Hypothalamus (tissue), 51 donors: Measurements from ENCODE around the gene RANGRF.

Experiments
- DNase-seq, 51 donors: peaks; one replicate each; lab custom pipeline; 2025; lab: John Stamatoyannopoulos, UW

Gene RANGRF

GRCh38 chr17:8312726-8313600 lies 24.5 kb downstream of the RANGRF start:
- DNase-seq = no peak

DNA sequence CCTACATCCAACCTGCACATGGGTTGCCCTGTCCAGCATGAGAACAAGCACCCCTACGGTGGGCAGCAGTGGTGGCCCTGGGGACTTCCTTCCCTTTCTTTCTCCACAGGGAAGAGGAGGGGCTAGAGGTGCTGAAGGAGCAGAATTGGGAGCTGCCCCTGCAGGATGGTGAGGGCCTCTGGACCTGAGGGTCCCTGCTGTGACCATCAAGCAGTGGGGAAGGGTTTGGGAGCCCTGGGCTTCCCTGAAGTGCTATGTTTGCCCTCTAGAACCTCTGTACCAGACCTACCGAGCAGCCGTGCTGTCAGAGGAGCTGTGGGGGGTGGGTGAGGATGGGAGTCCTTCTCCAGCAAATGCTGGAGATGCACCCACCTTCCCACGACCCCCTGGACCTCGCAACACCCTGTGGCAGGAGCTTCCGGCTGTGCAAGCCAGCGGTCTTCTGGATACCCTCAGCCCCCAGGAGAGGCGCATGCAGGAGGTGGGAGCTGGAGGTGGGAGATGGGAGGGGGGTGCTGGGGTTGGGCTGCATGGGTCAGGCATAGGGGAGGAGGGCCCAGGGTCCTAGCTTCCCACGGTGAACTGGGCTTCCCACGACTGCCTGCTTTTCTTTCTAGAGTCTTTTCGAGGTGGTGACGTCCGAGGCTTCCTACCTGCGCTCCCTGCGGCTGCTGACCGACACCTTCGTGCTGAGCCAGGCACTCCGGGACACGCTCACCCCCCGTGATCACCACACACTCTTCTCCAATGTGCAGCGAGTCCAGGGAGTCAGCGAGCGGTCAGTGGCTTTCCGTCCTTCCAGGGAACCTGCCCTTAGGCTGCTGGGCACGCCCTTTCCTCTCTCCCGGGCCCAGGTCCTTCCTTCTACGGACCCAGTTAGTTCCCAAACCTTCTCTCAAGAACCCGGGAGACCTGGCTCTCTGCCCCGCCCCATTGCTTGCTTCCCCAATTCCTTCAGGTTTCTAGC lies 26.6 kb downstream of the RANGRF start:
- DNase-seq = no peak

DNA sequence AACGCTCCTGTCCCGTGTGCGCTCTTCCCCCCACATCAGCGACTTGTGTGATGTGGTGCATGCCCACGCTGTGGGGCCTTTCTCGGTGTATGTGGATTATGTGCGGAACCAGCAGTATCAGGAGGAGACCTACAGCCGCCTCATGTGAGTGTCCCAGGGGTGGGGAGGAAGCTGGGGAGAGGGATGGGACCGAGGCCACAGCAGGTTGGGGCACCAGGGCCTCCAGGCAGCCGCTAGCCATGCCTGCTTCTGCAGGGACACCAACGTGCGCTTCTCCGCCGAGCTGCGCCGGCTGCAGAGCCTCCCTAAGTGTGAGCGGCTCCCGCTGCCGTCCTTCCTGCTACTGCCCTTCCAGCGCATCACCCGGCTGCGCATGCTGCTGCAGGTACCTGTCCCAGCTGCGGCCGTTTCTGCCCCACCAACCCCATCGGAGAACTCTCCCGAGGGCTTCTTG lies 27.3 kb downstream of the RANGRF start:
- peak in 1 of 51 donors; percentile 4 for DNase-seq

- DNase-seq = no peak
Observed at GRCh38 chr17:8318010-8318935, 29.8 kb downstream of the RANGRF start.

GRCh38 chr17:8320262-8320661 lies 31.8 kb downstream of the RANGRF start:
- DNase-seq = no peak

DNA sequence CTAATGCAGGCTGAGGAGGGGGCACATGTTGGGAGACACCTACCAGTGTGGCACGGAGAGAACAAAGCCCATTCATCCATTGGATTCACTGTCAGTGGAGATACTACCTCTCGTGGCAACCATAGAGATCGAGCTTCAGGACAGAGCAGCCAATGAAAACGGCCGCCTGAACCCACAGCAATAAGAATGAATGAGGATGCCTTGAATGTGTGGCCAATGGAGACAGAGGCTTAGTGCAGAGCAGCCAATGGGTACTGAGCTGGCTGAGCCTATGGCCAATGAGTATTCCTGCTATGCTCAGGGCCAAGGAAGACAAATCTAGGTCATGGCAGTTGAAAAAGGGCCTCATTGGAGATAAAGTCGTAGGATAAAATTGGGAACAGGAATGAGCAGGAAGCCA lies 32.5 kb downstream of the RANGRF start:
- no peak for DNase-seq

GRCh38 chr17:8322061-8322460 lies 33.6 kb downstream of the RANGRF start:
- DNase-seq = no peak

- DNase-seq = no peak
Observed at GRCh38 chr17:8324132-8324531, 35.7 kb downstream of the RANGRF start.

DNA sequence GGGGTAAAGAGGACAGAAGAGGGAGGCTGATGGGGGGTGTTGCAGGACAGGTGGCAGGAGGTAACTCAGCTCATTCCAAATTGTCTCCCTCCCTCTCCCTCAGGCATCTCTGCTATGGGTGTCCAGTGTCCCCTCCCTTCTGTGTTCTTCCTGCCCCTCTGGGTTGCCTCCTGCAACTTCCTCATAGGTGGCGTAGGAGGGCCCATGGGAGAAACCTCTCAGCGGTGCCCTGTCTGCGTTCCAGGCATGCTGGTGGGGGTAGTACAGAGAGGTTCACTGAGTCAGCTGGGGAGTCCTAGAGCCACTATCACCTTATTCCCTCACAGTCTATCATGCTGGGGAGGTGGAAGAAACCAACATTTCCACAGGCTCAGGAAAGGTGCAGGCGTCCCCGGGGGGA lies 36.5 kb downstream of the RANGRF start:
- no peak for DNase-seq

DNA sequence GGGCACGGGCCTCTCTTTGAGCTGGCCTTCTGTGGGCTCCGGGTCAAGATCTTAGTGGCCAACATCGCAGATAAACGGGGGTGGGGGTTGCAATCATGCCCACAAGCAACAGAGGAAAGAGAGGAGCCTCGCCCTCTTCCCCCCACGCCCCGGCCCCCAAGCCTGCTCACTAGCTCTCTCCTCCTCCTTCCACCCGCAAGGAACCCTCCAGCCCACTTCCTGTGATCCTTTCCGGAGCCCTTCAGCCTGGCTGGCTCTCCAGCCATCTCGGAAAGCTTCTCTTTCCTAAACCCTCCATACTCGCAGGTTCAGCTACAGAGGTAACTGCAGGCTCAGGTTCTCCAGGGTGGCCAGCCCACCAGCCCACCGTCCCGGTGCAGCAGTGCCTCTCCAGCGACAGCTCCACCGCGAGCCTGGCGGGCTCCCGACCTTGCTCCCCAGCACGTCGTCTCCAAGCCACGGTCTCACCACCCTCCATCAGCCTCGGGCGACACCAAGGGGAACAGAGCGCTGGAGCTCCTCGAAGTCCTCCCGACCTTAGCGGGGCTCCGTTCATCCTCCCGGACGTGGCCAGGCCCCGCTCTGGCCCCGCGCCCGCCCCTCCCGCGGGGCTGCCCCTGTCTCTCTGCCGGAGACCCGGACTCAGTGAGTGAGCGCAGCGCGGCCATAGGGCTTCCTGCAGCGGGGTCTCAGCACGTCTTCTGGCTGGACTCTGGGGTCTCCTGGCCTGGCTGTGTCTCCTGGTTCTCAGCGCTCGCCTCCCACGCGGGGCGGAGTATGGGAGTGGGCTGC lies 38.2 kb downstream of the RANGRF start:
- DNase-seq = peak in 9 of 51 donors; percentile 4 to 22 (median 15)

- no peak for DNase-seq
Observed at GRCh38 chr17:8327303-8327649, 38.8 kb downstream of the RANGRF start.

DNA sequence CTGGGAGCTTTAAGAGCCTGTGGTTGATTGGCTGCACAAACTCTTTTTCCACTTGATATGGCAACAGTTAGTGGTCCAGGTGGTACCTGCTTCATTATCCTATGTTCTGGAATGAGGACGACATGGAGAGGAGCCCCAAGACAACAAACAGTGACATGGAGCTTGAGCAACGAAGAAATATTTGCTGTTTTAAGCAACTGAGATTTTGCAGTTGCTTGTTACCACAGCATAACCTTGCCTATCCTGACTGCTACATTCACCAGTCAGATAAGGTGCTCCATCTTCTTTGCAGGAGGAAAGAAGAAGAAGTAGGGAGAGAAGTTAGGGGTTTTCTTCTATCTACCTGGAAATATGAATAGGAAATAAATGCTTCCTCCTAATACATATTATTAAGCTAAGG lies 43.7 kb downstream of the RANGRF start:
- DNase-seq = no peak

DNA sequence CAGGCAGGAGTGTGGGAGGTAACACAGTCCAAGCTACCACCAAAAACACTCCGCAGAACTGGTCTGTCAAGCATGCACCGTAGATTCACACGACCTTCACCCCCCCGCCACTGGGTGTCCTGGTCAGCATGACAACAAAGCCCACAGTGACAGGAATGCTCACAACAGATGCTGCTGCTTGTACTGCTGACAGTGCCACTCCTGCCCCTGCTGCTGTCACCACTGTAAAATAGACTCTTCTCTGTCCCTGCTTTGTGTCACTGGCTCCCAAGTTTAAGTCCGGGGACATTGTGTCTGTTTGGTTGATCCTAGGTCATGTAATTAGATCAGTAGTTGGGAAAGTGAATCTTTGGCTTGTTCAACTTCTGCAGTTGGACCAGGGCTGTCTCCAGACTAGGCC lies 44.2 kb downstream of the RANGRF start:
- DNase-seq = peak in 7 of 51 donors; percentile 7 to 48 (median 14)

GRCh38 chr17:8333281-8333680 lies 44.8 kb downstream of the RANGRF start:
- no peak for DNase-seq

- DNase-seq = peak in 4 of 51 donors; percentile 3 to 27 (median 16)
Observed at GRCh38 chr17:8337802-8338752, 49.6 kb downstream of the RANGRF start.

- peak in 3 of 51 donors; percentile 4 to 27 (median 10) for DNase-seq
Observed at GRCh38 chr17:8338753-8339140, 50.3 kb downstream of the RANGRF start.

DNA sequence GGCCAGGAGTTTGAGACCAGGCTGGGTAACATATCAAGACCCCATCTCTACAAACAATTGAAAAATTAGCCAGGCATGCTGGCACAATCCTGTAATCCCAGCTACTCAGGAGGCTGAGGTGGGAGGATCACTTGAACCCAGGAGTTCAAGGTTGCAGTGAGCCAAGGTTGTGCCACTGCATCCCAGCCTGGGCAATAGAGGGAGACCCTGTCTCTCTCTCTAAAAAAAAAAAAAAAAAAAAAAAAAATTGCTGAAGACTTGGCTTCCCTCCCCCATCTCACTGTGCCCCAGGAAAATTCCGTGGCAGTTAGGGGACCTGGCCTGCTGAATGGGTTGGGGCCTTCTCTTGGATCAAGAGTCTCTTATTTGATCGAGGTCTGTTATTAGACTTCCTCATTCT lies 51.1 kb downstream of the RANGRF start, which contains the start of gene ODF4:
Gene ODF4 (plus strand): TSS at position 301 of the 400 bp plus-strand sequence. CDS start 212 bp downstream, outside the sequence.
- no peak for DNase-seq
